22Rv1 (cell line): ENCODE measurements around the gene TRAK1.
"Not testable (repeated sequence)": the region's sequence is repeated elsewhere in the genome, so short reads cannot be mapped to it uniquely, and the experiment has no call there.

Experiments
- ZFX ChIP-seq: fragments of 450-650 bp; IDR thresholded peaks from 2 replicates; pipeline ENCODE4 v1.6.1; 2017; ENCODE audit warnings: antibody characterized with exemption, borderline replicate concordance
- TF ChIP-seq, protein P1 (sequence below): fragments of 450-650 bp; IDR thresholded peaks from 2 replicates; pipeline ENCODE4 v1.5.1; 2017; ENCODE audit warnings: mild to moderate bottlenecking

DNA sequence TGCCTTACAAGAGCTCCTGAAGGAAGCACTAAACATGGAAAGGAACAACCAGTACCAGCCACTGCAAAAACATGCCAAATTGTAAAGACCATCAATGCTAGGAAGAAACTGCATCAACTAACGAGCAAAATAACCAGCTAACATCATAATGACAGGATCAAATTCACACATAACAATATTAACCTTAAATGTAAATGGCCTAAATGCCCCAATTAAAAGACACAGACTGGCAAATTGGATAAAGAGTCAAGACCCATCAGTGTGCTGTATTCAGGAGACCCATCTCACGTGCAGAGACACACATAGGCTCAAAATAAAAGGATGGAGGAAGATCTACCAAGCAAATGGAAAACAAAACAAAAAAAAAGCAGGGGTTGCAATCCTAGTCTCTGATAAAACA is 14.8 kb downstream of the TRAK1 start:
- TF ChIP-seq, protein P1, sequence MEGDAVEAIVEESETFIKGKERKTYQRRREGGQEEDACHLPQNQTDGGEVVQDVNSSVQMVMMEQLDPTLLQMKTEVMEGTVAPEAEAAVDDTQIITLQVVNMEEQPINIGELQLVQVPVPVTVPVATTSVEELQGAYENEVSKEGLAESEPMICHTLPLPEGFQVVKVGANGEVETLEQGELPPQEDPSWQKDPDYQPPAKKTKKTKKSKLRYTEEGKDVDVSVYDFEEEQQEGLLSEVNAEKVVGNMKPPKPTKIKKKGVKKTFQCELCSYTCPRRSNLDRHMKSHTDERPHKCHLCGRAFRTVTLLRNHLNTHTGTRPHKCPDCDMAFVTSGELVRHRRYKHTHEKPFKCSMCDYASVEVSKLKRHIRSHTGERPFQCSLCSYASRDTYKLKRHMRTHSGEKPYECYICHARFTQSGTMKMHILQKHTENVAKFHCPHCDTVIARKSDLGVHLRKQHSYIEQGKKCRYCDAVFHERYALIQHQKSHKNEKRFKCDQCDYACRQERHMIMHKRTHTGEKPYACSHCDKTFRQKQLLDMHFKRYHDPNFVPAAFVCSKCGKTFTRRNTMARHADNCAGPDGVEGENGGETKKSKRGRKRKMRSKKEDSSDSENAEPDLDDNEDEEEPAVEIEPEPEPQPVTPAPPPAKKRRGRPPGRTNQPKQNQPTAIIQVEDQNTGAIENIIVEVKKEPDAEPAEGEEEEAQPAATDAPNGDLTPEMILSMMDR, result not testable (repeated sequence)
- TF ChIP-seq ZFX, result not testable (repeated sequence)
